A549 (cell line): ENCODE measurements around the gene CNTFR. TPM values are rescaled to one million over a fixed set of nuclear protein-coding genes. Genes with fewer than 3 reads are reported as not detected.

Source experiments
- ATAC-seq, 2 experiments: fragments of 200-7000 bp in 1 of 2; fragments of >200 bp in 1 of 2; cut with Nextera tagmentation in 1 of 2; cut with Tn5 transposase in 1 of 2; 3 replicates each; pipeline versions ENCODE4 v1.8.0 to v1.9.1; 2018 to 2020; ENCODE audit warnings: mild to moderate bottlenecking in 1 of 2, moderate library complexity in 1 of 2
- CTCF ChIA-PET: fragments of 300-600 bp; sonication (Branson Sonifier 250); formaldehyde crosslinking; extraction: SDS; loops from one replicate; lab custom pipeline; 2021; ENCODE audit warnings: antibody characterized with exemption, inconsistent platforms; lab: Yijun Ruan, JAX
- POLR2A ChIA-PET: fragments of 350-600 bp; formaldehyde crosslinking; extraction: SDS; loops from one replicate; lab custom pipeline; 2021; ENCODE audit warnings: antibody characterized with exemption, inconsistent platforms; lab: Yijun Ruan, JAX
- DNase-seq, 2 experiments: peaks; one replicate each; pipeline versions ENCODE4 v3.0.0 to v3.0.0-alpha.2; 2011 to 2016; ENCODE audit warnings: low read depth in 1 of 2, low spot score in 1 of 2
- FAIRE-seq: peaks from 2 replicates; lab custom pipeline; 2011; peaks lifted over from hg19 to GRCh38; lab: Jason Lieb, UNC
- H3K27ac ChIP-seq, 2 experiments: fragments of >200 bp; sonication (Bioruptor Twin); formaldehyde crosslinking; 3 replicates each; pipeline ENCODE4 v1.5.1; 2016 to 2017
- H3K4me1 ChIP-seq: fragments of >200 bp; sonication (Bioruptor Twin); formaldehyde crosslinking; 3 replicates; pipeline ENCODE4 v1.6.1; 2016
- H3K4me2 ChIP-seq: fragments of >200 bp; sonication (Bioruptor Twin); formaldehyde crosslinking; 3 replicates; pipeline ENCODE4 v1.6.1; 2016
- H3K4me3 ChIP-seq: fragments of >200 bp; sonication (Bioruptor Twin); formaldehyde crosslinking; 3 replicates; pipeline ENCODE4 v1.5.1; 2016
- H3K9me3 ChIP-seq: fragments of >200 bp; sonication (Bioruptor Twin); formaldehyde crosslinking; 3 replicates; pipeline ENCODE4 v1.6.1; 2016
- ATOH8 ChIP-seq: fragments of 250-450 bp; sonication (Bioruptor Pico); IDR thresholded peaks from 2 replicates; pipeline ENCODE4 v1.5.0; 2020; ENCODE audit warnings: low read depth, mild to moderate bottlenecking, moderate library complexity
- CBX8 ChIP-seq: fragments of 200-600 bp; sonication (generic); IDR thresholded peaks from 2 replicates; pipeline ENCODE4 v1.6.1; 2016
- EHF ChIP-seq: fragments of 250-450 bp; sonication (Bioruptor Pico); IDR thresholded peaks from 2 replicates; pipeline ENCODE4 v1.5.0; 2020; ENCODE audit warnings: mild to moderate bottlenecking
- EHMT2 ChIP-seq: fragments of 200-600 bp; sonication (generic); IDR thresholded peaks from 2 replicates; pipeline ENCODE4 v1.6.1; 2016; ENCODE audit warnings: antibody characterized with exemption, low read depth, mild to moderate bottlenecking, moderate library complexity
- ESRRA ChIP-seq: fragments of 150-350 bp; IDR thresholded peaks from 2 replicates; pipeline ENCODE4 v1.6.1; 2014; ENCODE audit warnings: mild to moderate bottlenecking, low read length, borderline replicate concordance
- FOSB ChIP-seq: fragments of 250-450 bp; sonication (Bioruptor Pico); IDR thresholded peaks from 2 replicates; pipeline ENCODE4 v1.5.0; 2020; ENCODE audit warnings: mild to moderate bottlenecking, moderate library complexity
- FOXS1 ChIP-seq: fragments of 250-450 bp; sonication (Bioruptor Pico); IDR thresholded peaks from 2 replicates; pipeline ENCODE4 v1.5.0; 2020; ENCODE audit warnings: mild to moderate bottlenecking, moderate library complexity
- JUN ChIP-seq, 2 experiments: fragments of >200 bp; sonication (Bioruptor Twin); formaldehyde crosslinking; IDR thresholded peaks; 2 replicates in 1 of 2; 3 replicates in 1 of 2; pipeline ENCODE4 v1.6.1; 2016 to 2017
- KDM1A ChIP-seq: fragments of 200-600 bp; sonication (generic); IDR thresholded peaks from 2 replicates; pipeline ENCODE4 v1.6.1; 2016; ENCODE audit warnings: low read depth, mild to moderate bottlenecking
- MAFK ChIP-seq: fragments of 450-650 bp; IDR thresholded peaks from 2 replicates; pipeline ENCODE4 v1.6.1; 2014; ENCODE audit not compliant: partially characterized antibody
- MAZ ChIP-seq: fragments of 150-350 bp; IDR thresholded peaks from 2 replicates; pipeline ENCODE4 v1.6.1; 2014; ENCODE audit warnings: antibody characterized with exemption, low read depth, low read length, borderline replicate concordance
- NFE2L2 ChIP-seq: fragments of 150-350 bp; conservative IDR thresholded peaks from 2 replicates; pipeline ENCODE4 v1.6.1; 2014; ENCODE audit warnings: low read length
- PBX3 ChIP-seq: IDR thresholded peaks from 2 replicates; pipeline ENCODE4 v1.6.1; 2012
- PHF8 ChIP-seq: fragments of 200-600 bp; sonication (generic); IDR thresholded peaks from 2 replicates; pipeline ENCODE4 v1.6.1; 2016; ENCODE audit warnings: low read depth, mild to moderate bottlenecking, antibody characterized with exemption, moderate library complexity, borderline replicate concordance
- POLR2AphosphoS2 ChIP-seq: conservative IDR thresholded peaks from 2 replicates; pipeline ENCODE4 v1.6.1; 2012; ENCODE audit warnings: low read length, improper control_type of control experiment, inconsistent platforms
- RAD21 ChIP-seq, 2 experiments: fragments of >200 bp in 1 of 2; sonication (Bioruptor Twin) in 1 of 2; formaldehyde crosslinking in 1 of 2; IDR thresholded peaks in 1 of 2; conservative IDR thresholded peaks in 1 of 2; 2 replicates in 1 of 2; 3 replicates in 1 of 2; pipeline ENCODE4 v1.6.1; 2012 to 2018; ENCODE audit warnings: inconsistent platforms in 1 of 2
- RARB ChIP-seq: fragments of 250-450 bp; sonication (Bioruptor Pico); IDR thresholded peaks from 2 replicates; pipeline ENCODE4 v1.8.0; 2021; ENCODE audit warnings: mild to moderate bottlenecking, moderate library complexity
- RFX5 ChIP-seq: fragments of 450-650 bp; IDR thresholded peaks from 2 replicates; pipeline ENCODE4 v1.7.1; 2014; ENCODE audit warnings: antibody characterized with exemption, mild to moderate bottlenecking, moderate library complexity
- RNF2 ChIP-seq: fragments of 200-600 bp; sonication (generic); IDR thresholded peaks from 2 replicates; pipeline ENCODE4 v1.6.1; 2016; ENCODE audit warnings: low read depth, mild to moderate bottlenecking, antibody characterized with exemption, moderate library complexity, borderline replicate concordance
- SREBF2 ChIP-seq: fragments of 450-650 bp; IDR thresholded peaks from 2 replicates; pipeline ENCODE4 v1.6.1; 2014; ENCODE audit warnings: mild to moderate bottlenecking, moderate library complexity
- TP53 ChIP-seq: fragments of 250-450 bp; sonication (Bioruptor Pico); IDR thresholded peaks from 2 replicates; pipeline ENCODE4 v1.5.0; 2021; ENCODE audit warnings: mild to moderate bottlenecking, moderate library complexity
- ZC3H11A ChIP-seq: fragments of 450-650 bp; IDR thresholded peaks from 2 replicates; pipeline ENCODE4 v1.6.1; 2014; ENCODE audit warnings: antibody characterized with exemption, mild to moderate bottlenecking
- WGBS: methylation state at CpG from one replicate; pipeline ENCODE4 v1.1.6; 2017; ENCODE audit errors: missing lambda C conversion rate; 5-methylcytosine and 5-hydroxymethylcytosine counted together
- polyA plus RNA-seq, 4 experiments: library from polyadenylated mRNA; depleted of rRNA in 3 of 4; stranded (reverse); fragments of >200 nt; fragmentation: RNase III in 1 of 4; extraction: RNeasy Plus Mini Kit Qiagen cat#74134 plus additional on column Dnase treatment in 1 of 4; gene quantifications; 2 replicates in 3 of 4; 3 replicates in 1 of 4; pipeline ENCODE4 v1.2.3, GENCODE V29; 2011 to 2017

CNTFR gene
- polyA plus RNA-seq, 2 of the 4 experiments (the other 2 are of a cell fraction), result 0.09 TPM; not detected in 1

- TF ChIP-seq CBX8 (no peak), ZC3H11A (no peak)
- TF ChIP-seq, all 56 proteins: peak for 0
Measured at GRCh38 chr9:34571481-34571810, 18.1 kb downstream of the CNTFR start (continued).

- CTCF ChIA-PET, result interaction anchor here (1.1 to 6.6 kb wide), 8 partner anchors 9 to 239 kb away, joined by 3 to 59 read pairs (median 6); no protein-coding TSS in a partner anchor
- H3K9me3 ChIP-seq, result no peaks in the 10 kb centered on the region
- H3K4me3 ChIP-seq, result no peak overlapping the region
- ATAC-seq, result no peak; a peak in 1 of 6 replicates
- POLR2A ChIA-PET, result no interaction called here
- 80% methylated on average over 7 of the region's 7 CpGs for WGBS
- peak overlapping the region; percentile 1; the same call in 1 of the 3 replicates for H3K4me2 ChIP-seq
- peak overlapping the region in 1 of 2 experiments; percentile 63; a peak in 2 of 6 replicates for H3K27ac ChIP-seq
- no peak for DNase-seq
- no peak for FAIRE-seq
- TF ChIP-seq EHMT2 (no peak), TP53 (CRISPR knock-in tag) (no peak), CBX8 (no peak), JUN (IDR thresholded peaks at IDR 0.05) (no peak), ZC3H11A (no peak), POLR2AphosphoS2 (no peak), PBX3 (no peak), NFE2L2 (no peak), RNF2 (no peak), RFX5 (no peak), RARB (CRISPR knock-in tag) (no peak), PHF8 (no peak)
- H3K4me1 ChIP-seq, result peaks cover 20% of the 10 kb centered on the region
Measured at GRCh38 chr9:34570809-34571480, 18.6 kb downstream of the CNTFR start.

- Histone ChIP-seq H3K9me3 (no peaks in the 10 kb centered on the region), H3K27ac (peak overlapping the region in 1 of 2 experiments; percentile 63; a peak in 1 of 6 replicates), H3K4me3 (no peak overlapping the region), H3K4me1 (peaks cover 20% of the 10 kb centered on the region), H3K4me2 (no peak overlapping the region)
- ChIA-PET CTCF (interaction anchor here (0.6 to 6.6 kb wide), 9 partner anchors 9 to 823 kb away, joined by 3 to 59 read pairs (median 5); no protein-coding TSS in a partner anchor), POLR2A (no interaction called here)
- WGBS, result 78% methylated on average over 11 of the region's 11 CpGs
- DNase-seq, result no peak
- no peak for TF ChIP-seq ESRRA
- no peak for TF ChIP-seq KDM1A
- no peak for TF ChIP-seq SREBF2
- no peak for TF ChIP-seq RARB (CRISPR knock-in tag)
- no peak for TF ChIP-seq FOXS1 (CRISPR knock-in tag)
- no peak for TF ChIP-seq MAZ
- no peak for TF ChIP-seq ATOH8 (CRISPR knock-in tag)
- TF ChIP-seq EHF (CRISPR knock-in tag), result no peak
- no peak for TF ChIP-seq MAFK
- no peak for TF ChIP-seq RAD21 (conservative IDR thresholded peaks at IDR 0.05 in 1 of 2, IDR thresholded peaks at IDR 0.05 in 1 of 2)
- no peak for TF ChIP-seq FOSB (CRISPR knock-in tag)
- no peak for FAIRE-seq
- ATAC-seq, result no peak
Measured at GRCh38 chr9:34570376-34570775, 19.1 kb downstream of the CNTFR start.
